GM19455 (cell line): Measurements from ENCODE around the gene KIFBP.
"Not testable (repeated sequence)": the region's sequence is repeated elsewhere in the genome, so short reads cannot be mapped to it uniquely, and the experiment has no call there.

Source experiments
- ATAC-seq: cut with Tn5 transposase; IDR thresholded peaks from one replicate; pipeline ENCODE4 v1.9.1; 2021; ENCODE audit not compliant: unreplicated experiment

Gene KIFBP

GRCh38 chr10:68988530-68989316 lies at the start of gene KIFBP:
KIFBP (plus strand) TSS chr10:68988803; CDS start chr10:68988833, 30 bp downstream.
- peak; percentile 75 for ATAC-seq

- ATAC-seq, result no peak
Observed at GRCh38 chr10:68938884-68939283, 49.7 kb upstream of the KIFBP start.

- ATAC-seq, result not testable (repeated sequence)
Observed at GRCh38 chr10:68940917-68941316, 47.7 kb upstream of the KIFBP start.

- ATAC-seq, result no peak
Observed at GRCh38 chr10:68950598-68950997, 38.0 kb upstream of the KIFBP start.

GRCh38 chr10:68954904-68955303 lies 33.7 kb upstream of the KIFBP start:
- ATAC-seq, result no peak

- ATAC-seq, result peak; percentile 8
Observed at GRCh38 chr10:68955355-68955831, 33.2 kb upstream of the KIFBP start.

- ATAC-seq, result peak; percentile 90
Observed at GRCh38 chr10:68955832-68956532, 32.6 kb upstream of the KIFBP start, which contains the start of gene DDX21. DDX21 (plus strand) TSS chr10:68956170; CDS start chr10:68956226, 56 bp downstream.

GRCh38 chr10:68957284-68957615 lies 31.4 kb upstream of the KIFBP start:
- ATAC-seq, result no peak

- ATAC-seq, result no peak
Observed at GRCh38 chr10:68957654-68958053, 30.9 kb upstream of the KIFBP start.

GRCh38 chr10:68959695-68960527 lies 28.7 kb upstream of the KIFBP start:
- ATAC-seq, result no peak

GRCh38 chr10:68963151-68963550 lies 25.5 kb upstream of the KIFBP start:
- ATAC-seq, result no peak

GRCh38 chr10:68973975-68974374 lies 14.6 kb upstream of the KIFBP start:
- no peak for ATAC-seq

GRCh38 chr10:68975936-68976473 lies 12.6 kb upstream of the KIFBP start:
- ATAC-seq, result not testable (repeated sequence)

GRCh38 chr10:68979738-68980137 lies 8.9 kb upstream of the KIFBP start:
- ATAC-seq, result not testable (repeated sequence)

GRCh38 chr10:68981074-68981473 lies 7.5 kb upstream of the KIFBP start:
- no peak for ATAC-seq

- ATAC-seq, result no peak
Observed at GRCh38 chr10:68982389-68982788, 6.2 kb upstream of the KIFBP start.

GRCh38 chr10:68987611-68988010 lies 992 bp upstream of the KIFBP start:
- no peak for ATAC-seq

GRCh38 chr10:68989317-68989990 lies 851 bp downstream of the KIFBP start:
- ATAC-seq, result no peak

GRCh38 chr10:68992636-68993440 lies 4.2 kb downstream of the KIFBP start:
- no peak for ATAC-seq

GRCh38 chr10:68997211-68997610 lies 8.6 kb downstream of the KIFBP start:
- ATAC-seq, result peak; percentile 26
